ENCODE measurements around the gene COX5B. TPM values are rescaled to one million over a fixed set of nuclear protein-coding genes. Genes with fewer than 3 reads are reported as not detected.
"Not testable (repeated sequence)": the region's sequence is repeated elsewhere in the genome, so short reads cannot be mapped to it uniquely, and the experiment has no call there.

Gene COX5B
- polyA plus RNA-seq, 1 donor from 2014 or later, result 616 TPM

- H3K9me2 ChIP-seq (ENCODE audit: insufficient read depth, low read length); H4K20me1 ChIP-seq (ENCODE audit: insufficient read depth); H3K9ac ChIP-seq (ENCODE audit: low read length); H3K4me2 ChIP-seq (ENCODE audit: low read length); H3K27me3 ChIP-seq (ENCODE audit: insufficient read depth, low read depth, low read length); H3K27ac ChIP-seq (ENCODE audit: low read length); H3F3A ChIP-seq (ENCODE audit: insufficient read depth, low read length, poor library complexity, severe bottlenecking); H3K4me3 ChIP-seq (ENCODE audit: low read length); H2AFZ ChIP-seq (ENCODE audit: low read depth, low read length); H3K9me3 ChIP-seq (ENCODE audit: low read length); H3K36me3 ChIP-seq (ENCODE audit: insufficient read depth, low read length); H3K79me2 ChIP-seq (replicated peaks; ENCODE audit: insufficient read depth, low read length): not testable (repeated sequence)
Measured at GRCh38 chr2:97605524-97606339, 40.1 kb upstream of the COX5B start.

GRCh38 chr2:97608745-97609144 is 37.1 kb upstream of the COX5B start:
- not testable (repeated sequence) for H3F3A ChIP-seq (ENCODE audit: insufficient read depth, low read length, poor library complexity, severe bottlenecking); H3K9me3 ChIP-seq (ENCODE audit: low read length); H3K79me2 ChIP-seq (replicated peaks; ENCODE audit: insufficient read depth, low read length); H3K36me3 ChIP-seq (ENCODE audit: insufficient read depth, low read length); H3K9me2 ChIP-seq (ENCODE audit: insufficient read depth, low read length); H3K27me3 ChIP-seq (ENCODE audit: insufficient read depth, low read depth, low read length); H3K4me3 ChIP-seq (ENCODE audit: low read length); H3K9ac ChIP-seq (ENCODE audit: low read length); H2AFZ ChIP-seq (ENCODE audit: low read depth, low read length); H4K20me1 ChIP-seq (ENCODE audit: insufficient read depth); H3K4me2 ChIP-seq (ENCODE audit: low read length); H3K27ac ChIP-seq (ENCODE audit: low read length)

GRCh38 chr2:97611895-97612294 is 34.0 kb upstream of the COX5B start:
- H3K27me3 ChIP-seq (ENCODE audit: insufficient read depth, low read depth, low read length); H3K27ac ChIP-seq (ENCODE audit: low read length); H3F3A ChIP-seq (ENCODE audit: insufficient read depth, low read length, poor library complexity, severe bottlenecking); H3K9me3 ChIP-seq (ENCODE audit: low read length); H3K9ac ChIP-seq (ENCODE audit: low read length); H3K36me3 ChIP-seq (ENCODE audit: insufficient read depth, low read length); H3K4me2 ChIP-seq (ENCODE audit: low read length); H3K4me3 ChIP-seq (ENCODE audit: low read length); H2AFZ ChIP-seq (ENCODE audit: low read depth, low read length); H4K20me1 ChIP-seq (ENCODE audit: insufficient read depth); H3K79me2 ChIP-seq (replicated peaks; ENCODE audit: insufficient read depth, low read length); H3K9me2 ChIP-seq (ENCODE audit: insufficient read depth, low read length): not testable (repeated sequence)

GRCh38 chr2:97615746-97616145 is 30.1 kb upstream of the COX5B start:
- not testable (repeated sequence) for H3K4me2 ChIP-seq (ENCODE audit: low read length); H3K27ac ChIP-seq (ENCODE audit: low read length); H3K79me2 ChIP-seq (replicated peaks; ENCODE audit: insufficient read depth, low read length); H3K36me3 ChIP-seq (ENCODE audit: insufficient read depth, low read length); H4K20me1 ChIP-seq (ENCODE audit: insufficient read depth); H3K4me3 ChIP-seq (ENCODE audit: low read length); H3K9ac ChIP-seq (ENCODE audit: low read length); H2AFZ ChIP-seq (ENCODE audit: low read depth, low read length); H3F3A ChIP-seq (ENCODE audit: insufficient read depth, low read length, poor library complexity, severe bottlenecking); H3K9me2 ChIP-seq (ENCODE audit: insufficient read depth, low read length); H3K27me3 ChIP-seq (ENCODE audit: insufficient read depth, low read depth, low read length); H3K9me3 ChIP-seq (ENCODE audit: low read length)

GRCh38 chr2:97617911-97618310 is 28.0 kb upstream of the COX5B start:
- H3K27ac ChIP-seq (ENCODE audit: low read length), result no peak overlapping the region
- H3K36me3 ChIP-seq (ENCODE audit: insufficient read depth, low read length), result no peaks in the 10 kb centered on the region
- H3F3A ChIP-seq (ENCODE audit: insufficient read depth, low read length, poor library complexity, severe bottlenecking), result no peaks in the 10 kb centered on the region
- H3K4me3 ChIP-seq (ENCODE audit: low read length), result no peak overlapping the region
- no peak for TF ChIP-seq RAD21 (conservative IDR thresholded peaks at IDR 0.05)
- no peak for TF ChIP-seq EZH2 (IDR thresholded peaks at IDR 0.05; ENCODE audit: borderline replicate concordance, insufficient read depth, low read length, poor library complexity, severe bottlenecking)
- no peak for TF ChIP-seq POLR2AphosphoS5 (IDR thresholded peaks at IDR 0.05)
- TF ChIP-seq REST (IDR thresholded peaks at IDR 0.05; ENCODE audit: borderline replicate concordance), result no peak
- no peak for TF ChIP-seq EP300 (conservative IDR thresholded peaks at IDR 0.05; ENCODE audit: poor library complexity, severe bottlenecking)
- TF ChIP-seq SMC3 (conservative IDR thresholded peaks at IDR 0.05; ENCODE audit: poor library complexity), result no peak
- no peak for TF ChIP-seq CTCF (IDR thresholded peaks at IDR 0.05; ENCODE audit: poor library complexity, severe bottlenecking)
- TF ChIP-seq TAF1 (IDR thresholded peaks at IDR 0.05; ENCODE audit: low read depth), result no peak
- no peak for TF ChIP-seq MXI1 (conservative IDR thresholded peaks at IDR 0.05; ENCODE audit: poor library complexity, severe bottlenecking)
- no peaks in the 10 kb centered on the region for H3K27me3 ChIP-seq (ENCODE audit: insufficient read depth, low read depth, low read length)
- H4K20me1 ChIP-seq (ENCODE audit: insufficient read depth), result no peaks in the 10 kb centered on the region
- H3K9ac ChIP-seq (ENCODE audit: low read length), result no peak overlapping the region
- no peaks in the 10 kb centered on the region for H3K79me2 ChIP-seq (replicated peaks; ENCODE audit: insufficient read depth, low read length)
- no peaks in the 10 kb centered on the region for H3K9me3 ChIP-seq (ENCODE audit: low read length)
- H3K4me2 ChIP-seq (ENCODE audit: low read length), result no peak overlapping the region
- no peak overlapping the region for H2AFZ ChIP-seq (ENCODE audit: low read depth, low read length)
- H3K9me2 ChIP-seq (ENCODE audit: insufficient read depth, low read length), result no peaks in the 10 kb centered on the region
